ENCODE data around the gene KLK8.

- no peak for TF ChIP-seq EZH2phosphoT487 (IDR thresholded peaks at IDR 0.05; ENCODE audit: unreplicated experiment)
- no peak for TF ChIP-seq REST (IDR thresholded peaks at IDR 0.05; ENCODE audit: unreplicated experiment)
- no peak for TF ChIP-seq CTCF (conservative IDR thresholded peaks at IDR 0.05; ENCODE audit: low read depth in 2 of 2)
- TF ChIP-seq EZH2 (IDR thresholded peaks at IDR 0.05; ENCODE audit: low read depth, unreplicated experiment), result no peak
- no peak for TF ChIP-seq CREB1 (CRISPR knock-in tag; IDR thresholded peaks at IDR 0.05; ENCODE audit: low read depth)
- TF ChIP-seq POLR2AphosphoS5 (IDR thresholded peaks at IDR 0.05; ENCODE audit: low read depth), result no peak
- TF ChIP-seq ETS1 (IDR thresholded peaks at IDR 0.05), result no peak
- TF ChIP-seq ZNF462 (CRISPR knock-in tag; IDR thresholded peaks at IDR 0.05), result no peak
- TF ChIP-seq STAT1 (IDR thresholded peaks at IDR 0.05; ENCODE audit: unreplicated experiment), result no peak
- TF ChIP-seq NANOG (IDR thresholded peaks at IDR 0.05; ENCODE audit: borderline replicate concordance), result no peak
- no peak for TF ChIP-seq JUNB (IDR thresholded peaks at IDR 0.05; ENCODE audit: unreplicated experiment)
- no peak for TF ChIP-seq ZNF331 (CRISPR knock-in tag; IDR thresholded peaks at IDR 0.05; ENCODE audit: low read depth)
Measured at GRCh38 chr19:50977626-50978025, 23.8 kb downstream of the KLK8 start.

All from GM23338 (cell line).